ENCODE results near the gene OS9.

The OS9 gene

GRCh38 chr12:57736741-57737466 lies 43.0 kb downstream of the OS9 start:
- no peak for DNase-seq

- no peak for DNase-seq
Measured at GRCh38 chr12:57737467-57738460, 43.8 kb downstream of the OS9 start.

- DNase-seq: no peak
Measured at GRCh38 chr12:57738661-57739237, 44.8 kb downstream of the OS9 start, which contains the start of gene AGAP2. TSS of gene AGAP2 (minus strand) at chr12:57738742. CDS start at chr12:57738246, 496 bp downstream.

- DNase-seq: no peak
Measured at GRCh38 chr12:57739387-57739786, 45.5 kb downstream of the OS9 start.

- no peak for DNase-seq
Measured at GRCh38 chr12:57739914-57740538, 46.1 kb downstream of the OS9 start.

GRCh38 chr12:57740656-57741412 lies 46.9 kb downstream of the OS9 start:
- peak in 1 of 2 donors; percentile 39 for DNase-seq

- DNase-seq: no peak
Measured at GRCh38 chr12:57741413-57741789, 47.5 kb downstream of the OS9 start.

- peak in 1 of 2 donors; percentile 54 for DNase-seq
Measured at GRCh38 chr12:57741844-57742738, 48.2 kb downstream of the OS9 start.

- DNase-seq: no peak
Measured at GRCh38 chr12:57743769-57744168, 49.8 kb downstream of the OS9 start.

- peak; percentile 81 to 83 for DNase-seq
Measured at GRCh38 chr12:57744194-57744776, 50.4 kb downstream of the OS9 start.

GRCh38 chr12:57744777-57745484 lies 51.0 kb downstream of the OS9 start, which contains the start of gene TSPAN31:
TSS of gene TSPAN31 (plus strand) at chr12:57745039. CDS start at chr12:57745155, 116 bp downstream.
- DNase-seq: peak; percentile 98

- peak in 1 of 2 donors; percentile 36 for DNase-seq
Measured at GRCh38 chr12:57745485-57745881, 51.6 kb downstream of the OS9 start.

GRCh38 chr12:57746025-57746424 lies 52.1 kb downstream of the OS9 start:
- no peak for DNase-seq

- no peak for DNase-seq
Measured at GRCh38 chr12:57749061-57749460, 55.1 kb downstream of the OS9 start.

GRCh38 chr12:57750561-57751431 lies 56.9 kb downstream of the OS9 start:
- DNase-seq: no peak

GRCh38 chr12:57751432-57751787 lies 57.5 kb downstream of the OS9 start:
- no peak for DNase-seq

GRCh38 chr12:57751788-57752667 lies 58.1 kb downstream of the OS9 start, which contains the start of gene CDK4:
TSS of gene CDK4 (minus strand) at chr12:57752310. CDS start at chr12:57751717, 593 bp downstream.
- peak; percentile 99 for DNase-seq

GRCh38 chr12:57752668-57753000 lies 58.7 kb downstream of the OS9 start:
- no peak for DNase-seq
